IPS-11a (cell line): ENCODE data around the gene F2RL1.
"Not testable (repeated sequence)": the region's sequence is repeated elsewhere in the genome, so short reads cannot be mapped to it uniquely, and the experiment has no call there.

Source experiments
- H3K4me3 ChIP-seq: one replicate; pipeline ENCODE4 v1.5.1; 2013; ENCODE audit warnings: low read depth, low read length, control low read depth

The F2RL1 gene

DNA sequence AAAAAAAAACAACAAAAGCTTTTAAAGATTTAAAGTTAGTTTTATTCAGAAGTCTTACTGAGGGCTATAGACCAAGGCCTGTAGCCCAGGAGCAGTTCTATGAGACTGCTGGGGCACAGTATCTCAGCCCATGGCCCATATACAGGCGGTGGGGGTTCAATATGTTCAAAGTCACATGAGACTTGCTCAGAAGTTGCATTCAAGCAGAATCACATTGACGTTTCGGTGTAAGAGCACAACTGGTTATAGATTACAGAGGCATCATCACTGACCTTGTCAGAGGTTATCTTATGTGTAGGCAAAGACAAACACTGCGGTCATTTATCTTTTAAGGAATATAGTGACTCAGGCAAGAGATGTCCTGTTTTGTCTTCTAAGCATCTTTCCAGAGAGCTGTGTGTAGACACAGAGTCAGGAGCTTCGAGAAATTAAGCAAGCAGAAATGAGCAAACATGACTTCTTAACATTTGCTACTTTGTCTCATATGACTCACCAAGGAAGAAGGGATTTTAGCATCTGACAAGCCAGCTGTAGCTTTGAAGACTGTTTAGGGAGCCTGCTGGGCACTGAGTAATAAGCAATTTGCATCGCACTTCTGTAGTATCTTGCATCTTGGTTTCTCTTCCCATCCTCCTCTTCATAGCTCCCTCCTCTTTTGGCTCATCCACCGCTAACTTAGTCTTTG, 12.9 kb upstream of the F2RL1 start:
- H3K4me3 ChIP-seq, result no peak overlapping the region

DNA sequence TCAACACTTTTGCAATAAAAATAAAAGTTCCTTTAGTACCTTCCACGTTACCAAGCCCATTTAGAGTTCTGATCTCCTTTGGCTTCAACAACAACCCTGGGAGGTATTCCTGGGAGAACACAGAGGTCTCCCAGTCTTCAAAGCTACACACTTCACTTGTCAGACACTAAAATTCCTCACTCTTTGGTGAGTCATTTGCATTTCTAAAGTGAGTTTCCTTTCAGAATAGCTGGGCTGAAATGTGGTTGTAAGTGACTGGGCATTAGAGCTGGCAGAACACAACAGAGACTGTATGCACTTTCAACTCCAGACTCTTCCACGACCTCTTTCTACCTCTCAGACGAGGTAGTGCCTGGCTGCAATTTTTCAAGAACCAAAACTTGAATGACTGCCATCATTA, 11.5 kb upstream of the F2RL1 start:
- H3K4me3 ChIP-seq, result no peak overlapping the region

DNA sequence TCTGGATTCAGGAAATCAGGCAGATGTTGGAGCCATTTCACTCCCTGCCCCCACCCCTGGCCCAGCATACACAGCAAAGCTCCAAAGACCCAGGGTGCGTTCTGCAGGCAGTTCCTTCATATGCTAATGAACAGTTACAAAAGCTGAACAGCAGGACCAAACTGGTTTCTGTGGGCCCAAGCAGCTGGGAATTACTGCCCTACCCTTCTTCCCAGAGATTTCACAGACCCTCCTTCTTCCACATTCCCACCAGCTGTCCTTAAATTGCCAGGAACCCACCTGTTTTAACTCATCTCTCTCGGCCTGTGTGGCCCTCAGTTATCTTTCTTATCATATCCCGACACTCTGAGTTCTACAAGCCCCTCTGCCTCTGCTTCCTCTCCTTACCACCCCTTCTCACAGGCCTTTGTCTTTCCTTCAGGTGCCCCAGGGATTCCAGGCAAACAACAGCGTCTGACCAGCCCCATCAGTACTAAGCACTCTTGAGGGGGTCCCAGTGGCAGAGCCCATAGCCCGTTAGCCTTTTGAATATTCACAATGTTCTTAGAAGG, 10.6 kb upstream of the F2RL1 start:
- H3K4me3 ChIP-seq, result no peak overlapping the region

DNA sequence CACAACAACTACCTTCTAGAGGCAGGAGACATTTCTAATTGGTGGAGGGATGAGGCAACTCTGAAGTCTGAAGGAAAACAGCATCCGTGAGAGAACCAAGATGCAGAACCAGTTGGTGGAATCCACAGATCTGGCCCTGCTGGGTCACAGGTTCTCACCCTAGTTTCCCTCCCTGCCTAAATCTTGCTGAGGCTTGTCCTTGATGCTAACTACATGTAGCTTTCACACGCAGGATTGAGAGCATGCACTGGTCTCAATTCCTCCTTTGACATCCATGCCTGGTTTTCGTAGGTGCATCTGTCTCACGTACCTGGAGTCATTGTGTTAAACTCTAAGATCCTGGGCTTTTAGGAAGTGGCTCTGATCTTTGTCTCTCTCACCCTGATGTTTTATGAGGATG, 9.7 kb upstream of the F2RL1 start:
- no peak overlapping the region for H3K4me3 ChIP-seq

DNA sequence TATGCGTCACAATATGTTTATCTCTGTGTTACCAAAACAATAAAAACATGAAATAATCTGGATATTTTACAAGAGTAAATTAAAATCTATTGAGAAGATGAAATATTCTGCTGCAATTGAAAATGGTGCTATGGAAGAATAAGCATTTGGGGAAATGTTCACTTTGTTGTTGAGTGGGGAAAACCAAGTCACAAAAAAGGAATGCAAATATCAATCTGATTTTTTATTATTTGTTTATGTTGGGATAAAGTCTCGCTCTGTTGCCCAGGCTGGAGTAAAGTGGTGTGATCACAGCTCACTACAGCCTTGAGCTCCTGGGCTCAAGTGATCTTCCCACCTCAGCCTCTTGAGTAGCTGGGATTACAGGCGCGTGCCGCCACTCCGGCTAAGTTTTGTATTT, 8.6 kb upstream of the F2RL1 start:
- no peak overlapping the region for H3K4me3 ChIP-seq

DNA sequence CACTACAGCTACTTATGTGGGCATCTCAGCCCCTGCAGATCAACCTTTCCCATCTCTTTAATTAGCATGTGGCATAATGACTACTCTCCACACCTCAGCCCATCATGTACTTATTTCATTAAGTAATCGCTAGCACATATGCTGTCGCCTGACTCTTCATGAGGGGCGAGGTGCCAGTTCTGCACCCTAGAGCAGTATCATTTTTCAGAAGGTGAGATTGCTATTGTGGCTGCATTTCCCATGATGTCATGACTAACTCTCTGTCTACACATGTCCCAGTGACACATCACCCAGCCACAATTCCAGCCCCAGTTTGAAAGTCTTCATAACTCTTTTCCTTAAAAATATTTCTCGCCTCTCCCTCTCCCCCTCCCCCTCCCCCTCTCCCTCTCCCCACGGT, 7.6 kb upstream of the F2RL1 start:
- no peak overlapping the region for H3K4me3 ChIP-seq

DNA sequence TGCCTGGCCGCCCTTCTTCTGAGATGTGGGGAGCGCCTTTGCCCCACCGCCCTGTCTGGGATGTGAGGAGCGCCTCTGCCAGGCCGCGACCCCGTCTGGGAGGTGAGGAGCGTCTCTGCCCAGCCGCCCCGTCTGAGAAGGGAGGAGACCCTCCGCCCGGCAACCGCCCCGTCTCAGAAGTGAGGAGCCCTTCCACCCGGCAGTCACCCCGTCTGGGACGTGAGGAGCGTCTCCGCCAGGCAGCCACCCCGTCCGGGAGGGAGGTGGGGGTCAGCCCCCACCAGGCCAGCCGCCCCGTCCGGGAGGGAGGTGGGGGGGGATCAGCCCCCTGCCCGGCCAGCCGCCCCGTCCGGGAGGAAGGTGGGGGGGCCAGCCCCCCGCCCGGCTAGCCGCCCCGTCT, 6.6 kb upstream of the F2RL1 start:
- not testable (repeated sequence) for H3K4me3 ChIP-seq

DNA sequence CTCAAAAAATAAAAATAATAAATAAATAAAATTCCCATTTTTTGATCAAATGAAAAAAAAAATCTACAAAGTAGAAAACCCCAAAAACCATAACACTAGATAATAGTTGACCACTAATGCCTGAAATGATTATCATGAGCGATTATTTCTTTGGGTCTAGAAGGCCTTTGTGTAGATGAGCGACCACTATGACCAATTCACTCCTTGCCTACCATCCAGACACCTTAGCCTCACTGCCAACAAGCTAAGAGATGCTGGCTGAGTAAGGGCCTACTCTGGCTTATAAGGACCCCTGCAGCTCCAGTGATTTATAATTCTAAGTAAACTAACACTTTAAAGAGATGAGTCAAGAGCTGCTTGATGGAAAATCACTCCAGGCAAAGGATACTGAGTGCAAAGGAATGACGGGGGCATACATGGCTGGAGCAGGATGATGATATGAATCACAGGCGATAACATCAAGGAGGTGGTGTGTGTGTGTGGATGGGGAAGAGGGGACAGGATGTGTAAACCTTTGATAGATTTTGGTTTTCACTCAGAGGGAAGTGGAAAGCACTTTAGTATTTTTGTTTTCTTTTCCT, 4.8 kb upstream of the F2RL1 start:
- no peak overlapping the region for H3K4me3 ChIP-seq

DNA sequence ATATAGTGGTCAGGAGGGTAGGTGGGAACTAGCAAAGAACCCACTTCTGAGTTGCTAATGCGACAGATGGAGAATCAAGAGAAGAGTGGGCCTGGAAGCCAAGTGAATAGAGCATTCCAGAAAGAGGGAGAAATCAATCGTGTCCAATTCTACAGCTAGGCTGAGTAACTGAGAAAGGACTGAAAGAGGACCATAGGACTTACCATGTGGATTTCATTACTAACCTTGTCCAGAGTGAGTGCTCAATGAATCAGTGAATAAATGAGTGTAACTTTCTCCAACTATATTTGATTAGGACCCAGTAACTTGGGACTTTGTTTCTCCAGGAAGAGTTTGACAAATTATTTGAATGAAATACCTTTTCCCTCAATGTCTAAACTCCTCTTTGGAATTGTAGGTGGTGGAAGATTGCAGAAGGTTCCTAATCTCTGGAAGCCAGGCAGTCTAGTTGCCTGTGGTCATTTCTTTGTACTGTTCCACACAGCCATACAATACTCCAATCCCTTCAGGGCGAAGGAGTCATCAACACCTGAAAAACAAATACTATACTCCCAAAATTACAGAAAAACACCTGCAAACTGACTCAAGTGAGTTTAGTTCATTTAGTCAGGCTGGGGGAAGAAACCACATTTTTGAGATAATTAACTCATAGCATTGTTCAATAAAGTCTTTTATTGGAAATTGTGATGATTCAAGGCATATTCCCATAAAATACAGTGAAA, 2.6 kb upstream of the F2RL1 start:
- no peak overlapping the region for H3K4me3 ChIP-seq

DNA sequence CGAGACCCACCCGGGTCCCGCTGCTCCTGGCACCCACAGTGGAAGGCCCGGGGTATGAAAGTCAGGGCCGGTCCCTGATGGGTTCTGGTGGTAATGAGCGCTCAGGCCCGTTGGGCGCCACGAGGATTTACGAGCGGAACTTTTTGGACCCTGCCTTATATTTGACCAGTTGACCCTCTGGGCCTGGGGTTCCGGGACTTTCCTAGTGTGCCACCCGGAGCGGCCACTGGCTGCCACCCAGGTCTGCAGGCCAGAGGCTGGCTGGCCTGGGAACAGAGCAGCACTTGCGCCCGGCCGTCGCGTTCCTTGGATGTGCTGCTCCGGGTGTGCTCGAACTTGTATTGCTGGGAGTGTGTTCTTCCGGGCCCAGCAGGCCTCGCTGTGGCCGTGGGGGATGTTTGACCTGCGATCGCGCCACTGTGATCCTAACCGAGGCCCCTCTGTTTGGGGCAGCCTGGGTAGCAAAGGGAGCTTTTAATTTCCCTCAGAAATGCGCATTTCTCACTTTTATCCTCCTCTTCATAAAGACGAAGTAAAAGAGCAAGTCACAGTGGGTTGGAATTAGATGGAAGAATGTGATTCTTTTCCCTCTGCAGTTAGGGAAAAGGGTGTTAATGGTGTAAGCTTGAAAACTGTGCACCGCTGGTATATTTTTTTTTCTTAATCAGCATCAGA, 1.2 kb downstream of the F2RL1 start:
- peak overlapping the region; percentile 93 for H3K4me3 ChIP-seq

DNA sequence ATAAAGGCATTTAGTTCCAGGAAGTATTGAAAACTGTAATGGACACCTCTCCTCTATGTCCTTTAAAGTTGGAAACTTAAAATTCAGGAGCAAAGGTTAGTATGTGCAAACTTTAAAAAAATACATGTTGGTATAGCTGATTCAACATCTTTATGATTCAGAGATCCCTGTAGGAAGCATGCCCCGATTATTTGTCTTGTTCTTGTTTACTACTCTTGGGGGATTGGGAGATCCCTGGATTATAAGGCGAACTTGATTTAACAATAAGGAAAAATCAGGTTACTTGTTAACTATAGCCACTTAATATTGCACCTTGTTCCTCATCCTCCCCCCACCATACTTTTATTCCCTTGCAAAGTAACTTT, 1.7 kb downstream of the F2RL1 start:
- peak overlapping the region; percentile 93 for H3K4me3 ChIP-seq

DNA sequence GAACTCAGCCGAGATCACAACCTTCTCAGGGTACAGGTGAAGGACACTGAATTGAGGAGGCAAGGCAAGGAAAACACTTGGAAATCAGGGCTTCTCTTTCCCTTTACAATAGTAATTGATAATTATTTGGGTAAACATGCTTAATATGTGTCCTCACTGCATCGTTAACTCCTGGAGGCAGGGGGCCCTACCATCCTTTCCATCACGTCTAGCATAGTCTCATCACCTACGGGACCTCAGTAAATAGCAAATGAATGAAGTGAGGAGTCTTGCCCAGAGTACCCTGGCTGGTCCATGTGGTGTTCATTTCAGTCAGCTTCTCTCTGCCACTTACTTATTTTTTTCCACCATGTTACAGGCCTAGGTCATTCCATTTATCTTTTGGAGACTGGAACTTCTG, 2.3 kb downstream of the F2RL1 start:
- H3K4me3 ChIP-seq, result no peak overlapping the region

DNA sequence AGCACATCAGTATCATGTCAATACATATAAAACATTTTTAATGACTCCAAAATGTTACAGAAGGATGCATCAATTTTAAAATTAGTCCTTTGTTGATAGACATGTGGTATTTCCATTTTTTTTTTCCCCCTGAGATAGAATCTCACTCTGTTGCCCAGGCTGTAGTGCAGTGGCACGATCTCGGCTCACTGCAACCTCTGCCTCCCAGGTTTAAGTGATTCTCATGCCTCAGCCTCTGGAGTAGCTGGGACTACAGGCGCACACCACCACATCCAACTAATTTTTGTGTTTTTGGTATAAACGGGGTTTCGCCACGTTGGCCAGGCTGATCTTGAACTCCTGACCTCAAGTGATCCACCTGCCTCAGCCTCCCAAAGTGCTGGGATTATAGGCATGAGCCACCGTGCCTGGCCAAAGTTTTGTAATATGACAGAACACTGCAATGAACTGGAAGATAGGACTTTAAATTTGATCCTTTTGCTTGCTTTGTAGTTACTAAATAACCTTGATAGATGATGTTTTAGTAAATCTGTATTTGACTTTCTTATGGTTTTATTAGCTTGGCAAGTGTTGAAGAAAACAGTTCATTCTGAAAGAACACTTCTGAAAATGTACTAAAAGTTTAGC, 3.4 kb downstream of the F2RL1 start:
- H3K4me3 ChIP-seq, result not testable (repeated sequence)

DNA sequence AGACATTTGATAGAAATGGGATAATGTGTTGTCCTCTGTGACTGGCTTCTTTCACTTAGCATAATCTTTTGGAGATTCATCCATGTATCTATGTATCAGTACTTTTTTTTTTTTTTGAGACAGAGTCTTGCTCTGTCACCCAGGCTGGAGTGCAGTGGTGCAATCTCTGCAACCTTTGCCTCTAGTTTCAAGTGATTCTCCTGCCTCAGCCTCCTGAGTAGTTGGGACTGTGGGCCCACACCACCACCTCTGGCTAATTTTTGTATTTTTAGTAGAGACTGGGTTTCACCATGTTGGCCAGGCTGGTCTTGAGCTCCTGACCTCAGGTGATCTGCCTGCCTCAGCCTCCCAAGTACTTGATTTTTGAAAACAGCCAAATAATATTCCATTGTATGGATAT, 7.6 kb downstream of the F2RL1 start:
- not testable (repeated sequence) for H3K4me3 ChIP-seq

DNA sequence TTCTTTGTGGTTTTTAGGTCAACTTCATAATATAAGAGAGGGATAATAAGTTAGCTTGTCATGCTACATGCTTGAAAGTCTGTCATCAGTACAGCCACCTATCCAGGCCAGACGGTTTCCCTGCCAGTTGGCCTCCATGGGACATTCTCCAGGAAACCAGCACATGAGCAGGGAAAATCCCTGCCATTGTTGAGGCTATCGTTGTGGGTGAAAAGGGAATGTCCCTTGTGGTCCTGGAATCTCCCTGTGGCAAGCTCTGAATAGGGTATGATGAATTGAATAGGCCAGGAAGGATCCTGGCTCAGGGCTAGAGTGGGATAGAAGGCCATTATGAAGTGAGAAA, 12.3 kb downstream of the F2RL1 start:
- no peak overlapping the region for H3K4me3 ChIP-seq

DNA sequence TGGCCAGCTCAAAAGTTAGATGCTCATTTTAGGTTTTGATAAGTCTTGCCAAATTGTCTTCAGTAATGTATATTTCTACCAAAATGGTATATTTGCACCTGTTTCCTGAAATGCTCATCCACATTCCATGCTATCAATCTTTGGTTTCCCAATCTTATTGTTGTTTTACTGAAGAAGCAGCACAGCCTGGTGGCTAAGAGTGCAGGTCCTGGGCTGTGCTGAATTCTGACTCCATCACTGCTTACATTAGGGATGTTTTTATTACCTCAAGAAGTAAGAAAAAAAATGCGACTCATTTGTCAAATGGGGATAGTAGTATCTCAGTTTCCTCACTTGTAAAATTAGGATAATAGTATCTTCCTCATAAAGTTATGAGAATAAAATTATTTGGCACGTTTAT, 17.4 kb downstream of the F2RL1 start:
- H3K4me3 ChIP-seq, result no peak overlapping the region

DNA sequence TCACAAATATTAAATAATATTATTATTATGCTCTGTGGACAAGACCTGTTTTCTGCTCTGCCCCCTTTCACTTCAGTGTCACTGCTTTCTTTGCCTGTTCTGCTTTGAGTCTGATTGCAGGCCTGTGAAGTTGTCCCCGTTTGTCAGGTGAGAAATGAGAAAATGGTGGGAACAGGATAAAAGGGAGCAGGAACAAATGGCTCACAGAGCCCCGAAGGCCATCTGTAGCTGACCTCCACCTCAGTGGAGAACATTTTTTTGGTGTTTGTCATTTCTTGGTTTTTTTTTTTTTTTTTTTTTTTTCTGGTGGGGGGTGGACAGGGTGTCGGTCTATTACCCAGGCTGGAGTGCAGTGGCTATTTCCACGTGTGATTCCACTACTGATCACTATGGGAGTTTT, 17.8 kb downstream of the F2RL1 start:
- no peak overlapping the region for H3K4me3 ChIP-seq

DNA sequence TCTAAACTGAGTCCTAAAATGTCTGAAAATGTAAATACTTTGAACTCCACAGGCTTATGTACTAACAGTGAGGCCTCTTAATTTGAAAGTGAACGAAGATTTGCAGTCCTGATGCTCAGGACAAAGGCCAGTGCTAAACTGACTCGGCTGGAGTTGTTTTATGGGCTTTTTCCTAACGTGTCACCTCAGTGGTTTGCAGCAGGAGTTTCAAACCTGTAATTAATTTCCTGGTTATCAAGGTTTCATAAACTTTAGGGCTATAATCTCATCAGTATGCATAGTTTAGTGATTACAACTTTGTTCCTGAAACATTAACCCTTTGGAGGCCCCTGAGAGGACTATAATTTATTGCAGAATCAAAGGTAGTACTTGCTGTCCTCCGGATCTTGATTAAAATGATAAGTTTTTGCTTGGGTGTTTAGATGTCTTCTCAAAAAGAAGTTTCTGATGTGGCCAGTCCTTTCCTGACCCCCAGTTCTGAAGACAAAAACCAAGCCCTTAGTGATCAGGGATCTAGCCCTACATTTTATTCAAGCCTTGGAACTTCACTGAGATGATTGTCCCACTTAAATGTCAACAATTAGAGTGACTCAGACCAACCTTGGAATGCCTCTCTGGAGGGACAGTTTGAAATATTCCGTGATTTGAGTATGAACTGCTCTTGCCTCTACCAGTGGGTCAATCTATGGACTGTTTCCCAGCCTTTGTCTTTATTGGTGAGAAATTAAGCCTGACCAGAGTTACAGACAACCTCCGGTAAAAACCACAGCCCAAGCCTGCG, 19.8 kb downstream of the F2RL1 start:
- H3K4me3 ChIP-seq, result no peak overlapping the region

DNA sequence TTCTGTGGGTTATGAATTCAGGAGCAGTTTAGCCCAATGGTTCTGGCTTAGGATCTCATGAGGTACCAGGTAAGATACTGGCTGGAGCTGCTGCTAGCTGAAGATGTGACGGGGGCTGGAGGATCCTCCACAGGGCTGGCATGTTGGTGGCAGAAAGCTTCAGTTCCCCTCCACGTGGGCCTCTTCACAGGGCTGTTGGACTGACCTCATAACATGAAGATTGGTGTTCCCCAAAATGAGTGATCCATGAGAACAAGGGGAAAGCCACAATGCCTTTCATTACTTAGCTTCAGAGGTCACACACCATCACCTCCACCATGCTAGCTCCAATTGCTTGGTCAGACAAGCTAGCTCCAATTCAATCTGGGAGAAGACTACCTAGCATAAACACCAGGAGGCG, 22.5 kb downstream of the F2RL1 start:
- no peak overlapping the region for H3K4me3 ChIP-seq

DNA sequence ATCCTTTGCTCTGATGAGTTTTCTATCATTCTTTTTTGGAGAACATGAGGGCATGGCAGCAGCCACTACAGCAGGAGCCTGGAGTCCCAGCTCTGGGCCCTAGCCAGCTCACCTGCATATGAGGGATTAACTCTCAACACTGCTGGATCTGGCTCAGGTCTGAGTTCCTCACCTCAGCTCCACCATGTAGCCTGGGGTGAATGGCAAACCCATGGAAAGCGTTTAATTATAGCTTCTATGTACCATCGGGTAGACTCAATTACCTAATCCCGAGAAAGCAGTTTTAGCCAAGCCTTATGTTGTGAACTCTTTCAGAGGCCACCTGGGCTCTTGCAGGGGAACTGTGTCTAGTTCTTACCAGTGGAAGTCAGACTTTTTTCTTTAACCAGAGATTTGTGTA, 27.1 kb downstream of the F2RL1 start:
- no peak overlapping the region for H3K4me3 ChIP-seq
